Uterus (tissue), 2 donors: Measurements from ENCODE around the gene LMX1B.

Source experiments
- CTCF ChIP-seq, 4 experiments: fragments of 200-600 bp in 2 of 4; fragments of 450-650 bp in 2 of 4; sonication (generic) in 2 of 4; IDR thresholded peaks; one replicate each; pipeline ENCODE4 v1.5.1; 2016 to 2019; ENCODE audit warnings: antibody characterized with exemption in 4 of 4, mild to moderate bottlenecking in 2 of 4, moderate library complexity in 1 of 4
- POLR2A ChIP-seq, 2 donors: fragments of 450-650 bp; IDR thresholded peaks; one replicate each; pipeline ENCODE4 v1.6.1; 2016; ENCODE audit warnings: antibody characterized with exemption in 2 of 2, mild to moderate bottlenecking in 1 of 2, moderate library complexity in 1 of 2

- TF ChIP-seq CTCF (IDR thresholded peaks at IDR 0.05) = peak in 1 of 4 experiments; percentile 8
- no peak for TF ChIP-seq POLR2A (IDR thresholded peaks at IDR 0.05)
Measured at GRCh38 chr9:126702151-126703001, 88.6 kb downstream of the LMX1B start.
